IMR-90 (cell line): ENCODE results near the gene GPR89A. TPM values are rescaled to one million over a fixed set of nuclear protein-coding genes. Genes with fewer than 3 reads are reported as not detected.
A peak's percentile ranks its signal among the peaks of the same experiment; 100 is the strongest.
"Not testable (repeated sequence)": the region's sequence is repeated elsewhere in the genome, so short reads cannot be mapped to it uniquely, and the experiment has no call there.

Source experiments
- ATAC-seq: fragments of 200-7000 bp; cut with Tn5 transposase; 2 replicates; pipeline ENCODE4 v1.9.1; 2020; ENCODE audit warnings: low read depth, mild to moderate bottlenecking, moderate library complexity
- Bru-seq: library from RNA; stranded (reverse); fragments of 400-500 nt; gene quantifications from one replicate; lab custom pipeline; 2021; lab: Mats Ljungman, UMichigan
- BruChase-seq, 2 experiments: library from RNA; stranded (reverse); fragments of 400-500 nt; gene quantifications; one replicate each; lab custom pipeline; 2021; lab: Mats Ljungman, UMichigan
- BruUV-seq: library from RNA; stranded (reverse); fragments of 400-500 nt; replicated peaks from 2 replicates; lab custom pipeline; 2021; lab: Mats Ljungman, UMichigan
- CTCF ChIA-PET: fragments of 300-600 bp; formaldehyde crosslinking; extraction: SDS; loops from one replicate; lab custom pipeline; 2021; ENCODE audit warnings: antibody characterized with exemption; lab: Yijun Ruan, JAX
- POLR2A ChIA-PET: fragments of 300-600 bp; sonication (Branson Sonifier 250); formaldehyde crosslinking; loops from one replicate; lab custom pipeline; 2022; ENCODE audit warnings: antibody characterized with exemption; ENCODE audit not compliant: unreplicated experiment; lab: Charles Lee
- DNase-seq: peaks from one replicate; pipeline ENCODE4 v3.0.0; 2013
- H2AFZ ChIP-seq: replicated peaks from 2 replicates; pipeline ENCODE3; 2013; ENCODE audit warnings: low read length, mild to moderate bottlenecking; ENCODE audit not compliant: poor library complexity
- H2AK5ac ChIP-seq: 2 replicates; pipeline ENCODE4 v1.6.1; 2013; ENCODE audit warnings: low read depth, low read length, inconsistent platforms
- H2AK9ac ChIP-seq: replicated peaks from 2 replicates; pipeline ENCODE3; 2013; ENCODE audit warnings: mild to moderate bottlenecking, low read depth, low read length, moderate library complexity; ENCODE audit not compliant: poor library complexity
- H2BK120ac ChIP-seq: 2 replicates; pipeline ENCODE4 v1.6.1; 2013; ENCODE audit warnings: low read depth, low read length, inconsistent platforms
- H2BK15ac ChIP-seq: 3 replicates; pipeline ENCODE4 v1.6.1; 2013; ENCODE audit warnings: low read depth, low read length, inconsistent platforms
- H2BK20ac ChIP-seq: 2 replicates; pipeline ENCODE4 v1.6.1; 2013; ENCODE audit warnings: low read depth, mild to moderate bottlenecking, inconsistent platforms, low read length, moderate library complexity
- H2BK5ac ChIP-seq: 2 replicates; pipeline ENCODE4 v1.6.1; 2013; ENCODE audit warnings: mild to moderate bottlenecking, low read depth, low read length, inconsistent platforms; ENCODE audit not compliant: poor library complexity, severe bottlenecking
- H3K14ac ChIP-seq: replicated peaks from 2 replicates; pipeline ENCODE4 v1.6.1; 2013; ENCODE audit warnings: low read depth, low read length, inconsistent platforms
- H3K18ac ChIP-seq: 2 replicates; pipeline ENCODE4 v1.6.1; 2013; ENCODE audit warnings: low read depth, low read length, control low read depth
- H3K23ac ChIP-seq: 2 replicates; pipeline ENCODE4 v1.6.1; 2013; ENCODE audit warnings: low read depth, low read length, inconsistent platforms
- H3K27ac ChIP-seq: 2 replicates; pipeline ENCODE4 v1.5.1; 2013; ENCODE audit warnings: mild to moderate bottlenecking, control low read depth, low read length; ENCODE audit not compliant: insufficient read depth
- H3K27me3 ChIP-seq: 2 replicates; pipeline ENCODE4 v1.6.1; 2013; ENCODE audit warnings: low read length; ENCODE audit not compliant: control insufficient read depth, insufficient read depth
- H3K36me3 ChIP-seq: 2 replicates; pipeline ENCODE4 v1.6.1; 2013; ENCODE audit warnings: low read length, mixed read lengths; ENCODE audit not compliant: control insufficient read depth, insufficient read depth
- H3K4ac ChIP-seq: 2 replicates; pipeline ENCODE4 v1.6.1; 2013; ENCODE audit warnings: low read depth, low read length, inconsistent platforms
- H3K4me1 ChIP-seq: 2 replicates; pipeline ENCODE4 v1.6.1; 2013; ENCODE audit warnings: low read length, mixed read lengths; ENCODE audit not compliant: control insufficient read depth, insufficient read depth
- H3K4me2 ChIP-seq: 2 replicates; pipeline ENCODE4 v1.6.1; 2013; ENCODE audit warnings: low read depth, mild to moderate bottlenecking, control low read depth, low read length, moderate library complexity
- H3K4me3 ChIP-seq: 2 replicates; pipeline ENCODE4 v1.5.1; 2013; ENCODE audit warnings: low read depth, mild to moderate bottlenecking, control low read depth, low read length, moderate library complexity; ENCODE audit not compliant: insufficient read depth
- H3K56ac ChIP-seq: 2 replicates; pipeline ENCODE4 v1.6.1; 2013; ENCODE audit warnings: low read length, inconsistent platforms; ENCODE audit not compliant: insufficient read depth; ENCODE audit errors: extremely low read depth
- H3K79me1 ChIP-seq, 2 experiments: 2 replicates each; pipeline ENCODE4 v1.6.1; 2013; ENCODE audit warnings: low read length in 2 of 2, inconsistent platforms in 1 of 2, low read depth in 1 of 2
- H3K9ac ChIP-seq: 2 replicates; pipeline ENCODE4 v1.6.1; 2013; ENCODE audit warnings: low read depth, low read length, control low read depth
- H3K9me1 ChIP-seq: 2 replicates; pipeline ENCODE4 v1.6.1; 2013; ENCODE audit warnings: low read length, inconsistent platforms; ENCODE audit not compliant: insufficient read depth
- H3K9me3 ChIP-seq: 2 replicates; pipeline ENCODE4 v1.6.1; 2013; ENCODE audit warnings: low read length; ENCODE audit not compliant: control insufficient read depth, insufficient read depth
- H4K20me1 ChIP-seq: 2 replicates; pipeline ENCODE4 v1.6.1; 2013; ENCODE audit warnings: low read length, inconsistent platforms; ENCODE audit not compliant: insufficient read depth
- H4K5ac ChIP-seq: 2 replicates; pipeline ENCODE4 v1.6.1; 2013; ENCODE audit warnings: mild to moderate bottlenecking, low read depth, low read length, control low read depth
- H4K8ac ChIP-seq, 2 experiments: 2 replicates each; pipeline ENCODE4 v1.6.1; 2013; ENCODE audit warnings: low read depth in 2 of 2, low read length in 2 of 2, control low read depth in 1 of 2, inconsistent platforms in 1 of 2
- H4K91ac ChIP-seq: 2 replicates; pipeline ENCODE4 v1.6.1; 2013; ENCODE audit warnings: low read depth, low read length, inconsistent platforms; ENCODE audit not compliant: insufficient read depth
- MAZ ChIP-seq: IDR thresholded peaks from 2 replicates; pipeline ENCODE4 v1.6.1; 2012; ENCODE audit warnings: low read depth, mild to moderate bottlenecking, low read length, improper control_type of control experiment, moderate library complexity, borderline replicate concordance
- MXI1 ChIP-seq: IDR thresholded peaks from 2 replicates; pipeline ENCODE4 v1.6.1; 2012; ENCODE audit warnings: low read depth, mild to moderate bottlenecking, low read length, moderate library complexity, borderline replicate concordance
- POLR2A ChIP-seq: IDR thresholded peaks from 2 replicates; pipeline ENCODE4 v1.6.1; 2012; ENCODE audit warnings: mild to moderate bottlenecking, low read depth, low read length
- WGBS, 2 experiments: methylation state at CpG; one replicate each; pipeline versions ENCODE4 v1.1.5 to v1.1.7; 2013; ENCODE audit warnings: missing lambda C conversion rate in 2 of 2; ENCODE audit not compliant: insufficient read length in 1 of 2; ENCODE audit errors: extremely low coverage in 2 of 2; 5-methylcytosine and 5-hydroxymethylcytosine counted together
- dilution Hi-C: fragments of 300-500 bp; cut with HindIII; formaldehyde crosslinking; loops from one replicate; pipeline ENCODE4 v1.14.3; 2018; ENCODE audit warnings: low sequenced_read_pairs; ENCODE audit not compliant: unreplicated experiment
- in situ Hi-C: fragments of 300-500 bp; cut with MboI; formaldehyde crosslinking; loops from 3 replicates; pipeline ENCODE4 v1.14.3; 2019; ENCODE audit warnings: low sequenced_read_pairs, inconsistent platforms, mixed read lengths
- intact Hi-C: fragments of 100-400 bp; cut with micrococcal nuclease; formaldehyde crosslinking; loops from 2 replicates; pipeline ENCODE4 v1.10.0; 2022
- long read RNA-seq: library from polyadenylated mRNA; unstranded; transcript quantifications from one replicate; pipeline ENCODE4 v2.0.0, GENCODE V29; 2021; ENCODE audit not compliant: unreplicated experiment
- polyA plus RNA-seq, 3 experiments: library from polyadenylated mRNA; depleted of rRNA; stranded (reverse); fragments of >200 nt; gene quantifications; 2 replicates each; pipeline ENCODE4 v1.2.3, GENCODE V29; 2012; ENCODE audit warnings: low replicate concordance in 1 of 3
- total RNA-seq: library from RNA; depleted of rRNA; stranded (reverse); fragments of >200 nt; gene quantifications from 2 replicates; pipeline ENCODE4 v1.2.3, GENCODE V29; 2012; rRNA removed

Gene GPR89A
- total RNA-seq (29.0 and 32.8 TPM in 2 replicates), polyA plus RNA-seq (2012; rRNA removed) (11.8 and 13.5 TPM in 2 replicates), Bru-seq, nascent RNA (percentile 72 among the genes with signal in this experiment), BruChase-seq, experiment 1, labeled RNA remaining after a 6-hour chase (percentile 67 among the genes with signal in this experiment), BruChase-seq, experiment 2, labeled RNA remaining after a 2-hour chase (percentile 66 among the genes with signal in this experiment)
- polyA plus RNA-seq (2012; cell fraction: cytosol; rRNA removed) = 3.9 and 4.4 TPM in 2 replicates
- polyA plus RNA-seq (2012; cell fraction: nucleus; rRNA removed; ENCODE audit: low replicate concordance) = 10.0 and 32.6 TPM in 2 replicates
- long read RNA-seq, transcript GPR89A-201 (14 exons, 2,120 nt) = major isoform, 13 of 19 reads
- long read RNA-seq, partial matches to known transcripts = 2 of 19 reads
- long read RNA-seq, other reads (novel, unspliced or antisense) = 4 of 19 reads

GRCh38 chr1:145607833-145608733 is at the start of gene GPR89A:
Gene GPR89A (plus strand): TSS chr1:145607988. CDS start chr1:145608134, 146 bp downstream.
- H2AFZ ChIP-seq, H3K14ac ChIP-seq, CTCF ChIA-PET, H3K79me1 ChIP-seq, H2BK20ac ChIP-seq, BruUV-seq, H2BK120ac ChIP-seq, H2AK9ac ChIP-seq, H2BK5ac ChIP-seq, H4K20me1 ChIP-seq, H3K27me3 ChIP-seq, H2AK5ac ChIP-seq, H4K91ac ChIP-seq, intact Hi-C loops, H2BK15ac ChIP-seq, H3K9me3 ChIP-seq, H3K18ac ChIP-seq, POLR2A ChIA-PET, dilution Hi-C loops, in situ Hi-C loops, H3K4me1 ChIP-seq, H3K36me3 ChIP-seq, H3K9me1 ChIP-seq: not testable (repeated sequence)
- Histone ChIP-seq H3K56ac (peak within 1 kb of the TSS; percentile 51; the same call in 1 of the 2 replicates), H4K5ac (peak within 1 kb of the TSS; percentile 90), H3K27ac (peak within 1 kb of the TSS; percentile 68), H3K23ac (peak within 1 kb of the TSS; percentile 78), H4K8ac (peak within 1 kb of the TSS; percentile 91 to 95), H3K4ac (peak within 1 kb of the TSS; percentile 94), H3K9ac (peak within 1 kb of the TSS; percentile 76), H3K4me2 (peak within 1 kb of the TSS; percentile 56; the same call in 1 of the 2 replicates), H3K4me3 (peak within 1 kb of the TSS; percentile 68)
- TF ChIP-seq MAZ (peak; percentile 45; the same call in 1 of the 2 replicates), POLR2A (peak; percentile 68; the same call in 1 of the 2 replicates), MXI1 (peak; percentile 31; the same call in 1 of the 2 replicates)
- ATAC-seq = peak; percentile 100
- DNase-seq = peak; percentile 87
- WGBS, 2 experiments = 0% methylated on average over 1 of the region's 71 CpGs; no CpG with 5 or more reads in 1 of the 2 experiments

GRCh38 chr1:145586820-145587219 is 21.0 kb upstream of the GPR89A start:
- ATAC-seq, H3K23ac ChIP-seq, H2BK5ac ChIP-seq, H3K4ac ChIP-seq, H2BK120ac ChIP-seq, H2AK9ac ChIP-seq, DNase-seq, H3K18ac ChIP-seq, H3K9ac ChIP-seq, H4K20me1 ChIP-seq, in situ Hi-C loops, H2BK20ac ChIP-seq, BruUV-seq, H2BK15ac ChIP-seq, H3K79me1 ChIP-seq, H4K91ac ChIP-seq, H3K4me2 ChIP-seq, H4K5ac ChIP-seq, H3K4me1 ChIP-seq, intact Hi-C loops, H2AFZ ChIP-seq, H3K9me3 ChIP-seq, H2AK5ac ChIP-seq, H3K9me1 ChIP-seq, H3K4me3 ChIP-seq, H3K14ac ChIP-seq, POLR2A ChIA-PET, H4K8ac ChIP-seq, H3K27ac ChIP-seq, H3K36me3 ChIP-seq, dilution Hi-C loops, H3K27me3 ChIP-seq, CTCF ChIA-PET, H3K56ac ChIP-seq: not testable (repeated sequence)
- WGBS, 2 experiments = no CpG with 5 or more reads among the region's 5 CpGs
